ENCODE measurements around the gene ATG5.
"Not testable (repeated sequence)": the region's sequence is repeated elsewhere in the genome, so short reads cannot be mapped to it uniquely, and the experiment has no call there.

ATG5 gene

DNA sequence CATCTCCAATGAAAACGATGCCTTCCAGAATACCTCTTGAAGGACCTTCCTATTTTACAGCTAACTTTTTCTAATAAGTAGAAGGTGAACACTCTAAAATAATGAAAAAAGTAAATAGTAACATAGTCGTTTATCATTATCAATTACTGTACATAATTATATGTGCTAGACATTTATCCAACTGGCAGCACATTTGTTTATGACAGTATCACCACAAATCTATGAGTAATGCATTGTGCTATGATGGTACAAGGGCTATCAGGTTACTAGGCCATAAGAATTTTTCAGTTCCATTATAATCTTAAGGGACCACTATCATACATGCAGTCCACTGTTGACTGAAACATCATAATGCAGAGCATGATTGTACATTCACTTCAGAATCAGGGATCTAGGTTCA, 68.4 kb downstream of the ATG5 start:
- no peak for DNase-seq (ENCODE audit: low read depth)

DNA sequence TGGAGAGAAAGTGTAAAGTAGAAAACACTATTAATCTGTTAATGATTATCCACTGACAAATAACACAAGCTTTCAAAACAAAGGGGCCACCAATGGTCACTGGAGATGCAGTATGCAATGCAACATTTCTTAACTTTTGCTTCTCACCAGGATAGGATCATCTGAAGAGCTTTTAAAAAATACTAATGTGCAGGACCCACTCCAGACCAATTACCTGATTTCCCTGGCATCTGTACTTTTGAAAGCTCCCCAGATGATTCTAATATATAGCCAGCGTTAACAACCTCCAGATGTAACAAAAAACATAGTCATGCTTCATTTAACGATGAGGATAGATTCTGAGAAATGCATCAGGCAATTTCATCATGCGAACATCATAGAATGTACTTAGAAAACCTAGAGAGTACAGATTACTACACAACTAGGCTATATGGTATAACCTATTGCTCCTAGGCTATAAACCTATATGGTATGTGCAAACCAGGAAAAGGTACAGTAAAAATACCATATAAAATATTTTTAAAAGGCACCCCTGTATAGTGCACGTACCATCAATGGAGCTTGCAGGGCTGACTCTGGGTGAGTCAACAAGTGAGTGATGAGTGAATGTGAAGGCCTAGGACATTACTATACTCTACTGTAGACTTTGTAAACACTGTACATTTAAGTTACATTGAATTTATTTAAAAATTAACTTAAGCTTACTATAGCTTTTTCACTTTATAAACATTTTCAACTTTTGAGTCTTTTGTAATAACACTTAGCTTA, 69.2 kb downstream of the ATG5 start:
- peak; percentile 71 for DNase-seq (ENCODE audit: low read depth)

DNA sequence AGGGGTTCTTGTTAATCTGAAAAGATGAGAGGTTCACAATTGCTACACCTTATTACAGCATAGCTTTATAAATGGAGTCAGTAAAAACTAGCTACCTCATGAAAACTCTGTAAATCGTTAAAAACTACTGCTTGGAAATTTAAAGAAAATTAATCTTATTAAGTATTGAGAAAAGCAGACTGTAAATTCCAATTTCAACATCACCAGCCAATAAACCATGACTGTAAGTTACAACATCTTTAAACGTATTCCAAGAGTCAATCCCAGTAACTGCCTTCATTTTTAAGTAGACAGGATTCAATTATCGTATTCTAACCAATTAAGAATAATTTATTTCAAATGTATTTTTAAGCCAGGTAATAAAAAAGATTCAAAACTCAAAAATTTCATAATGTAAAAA, 70.3 kb downstream of the ATG5 start:
- no peak for DNase-seq (ENCODE audit: low read depth)

DNA sequence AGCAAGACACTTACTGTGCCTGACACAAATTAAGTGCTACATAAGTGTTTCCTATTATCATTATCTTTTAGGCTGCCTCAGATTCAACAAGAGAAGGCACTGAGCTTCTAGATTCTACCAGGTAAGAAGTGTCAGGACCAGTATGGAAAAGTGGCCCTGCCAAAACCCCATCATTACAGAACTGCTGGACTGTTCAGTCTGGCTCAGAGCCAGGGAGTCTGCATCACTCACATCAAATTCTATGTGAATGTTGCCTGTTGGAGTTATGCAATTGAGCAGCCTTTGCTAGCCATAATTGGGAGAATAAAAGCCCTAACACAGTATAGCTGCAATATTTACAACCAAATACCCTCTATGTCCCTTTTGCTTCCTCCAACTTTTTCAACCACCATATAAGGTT, 70.9 kb downstream of the ATG5 start:
- no peak for DNase-seq (ENCODE audit: low read depth)

DNA sequence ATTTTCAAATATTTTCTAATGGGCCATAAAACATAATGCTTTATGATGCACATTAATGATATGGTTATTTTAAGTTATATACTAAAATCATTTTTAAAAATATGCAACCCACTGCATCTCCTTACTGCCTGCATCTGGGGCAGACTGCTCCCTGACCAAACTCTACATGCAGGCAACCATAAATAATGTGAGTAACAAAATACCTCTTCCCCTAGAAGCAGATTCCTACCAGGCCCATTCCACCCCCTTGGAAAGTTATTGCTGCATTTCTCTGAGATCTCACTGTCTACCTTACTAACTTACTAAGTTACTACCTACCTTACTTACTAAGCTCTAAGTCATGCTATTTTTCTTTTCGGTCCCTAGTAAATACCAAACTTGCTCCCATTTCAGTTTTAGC, 71.8 kb downstream of the ATG5 start:
- DNase-seq (ENCODE audit: low read depth): no peak

DNA sequence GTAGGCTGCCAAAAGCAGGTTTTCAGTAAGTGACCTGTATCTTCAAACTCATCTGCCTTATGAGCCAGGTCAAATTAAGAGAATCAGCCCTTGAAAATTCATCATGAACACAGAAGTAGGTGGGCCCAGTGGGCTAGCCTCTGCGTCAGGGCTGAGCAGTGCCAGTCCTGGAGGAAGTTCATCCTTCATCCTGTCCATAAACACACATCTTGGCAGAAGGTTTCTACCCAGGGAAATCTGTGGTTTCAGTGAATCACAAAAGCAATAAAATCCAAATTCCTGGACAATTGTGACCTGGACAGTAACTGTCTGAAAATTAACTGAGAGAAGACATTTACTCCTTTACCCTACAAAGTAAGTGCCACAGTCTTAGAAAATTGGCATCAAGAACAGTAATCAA, 72.4 kb downstream of the ATG5 start:
- DNase-seq (ENCODE audit: low read depth): peak; percentile 84

DNA sequence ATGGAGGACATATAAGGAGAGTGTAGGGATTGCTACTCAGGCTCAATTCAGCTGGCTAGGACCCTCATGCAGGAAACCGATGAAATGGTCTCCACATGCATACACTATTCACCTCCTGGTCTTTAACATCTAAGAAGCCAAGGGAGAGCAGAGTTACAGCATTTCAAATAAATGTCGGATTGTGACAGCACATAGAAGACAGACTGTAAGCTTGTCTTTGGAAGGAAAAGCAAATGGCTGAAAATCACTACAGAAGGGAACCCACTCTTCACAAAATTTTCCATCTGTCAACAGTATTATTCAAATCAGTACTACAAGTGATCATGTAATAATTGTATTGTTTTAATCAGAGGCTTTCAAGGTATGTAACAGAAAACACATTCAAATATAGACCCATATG, 72.9 kb downstream of the ATG5 start:
- DNase-seq (ENCODE audit: low read depth): no peak

DNA sequence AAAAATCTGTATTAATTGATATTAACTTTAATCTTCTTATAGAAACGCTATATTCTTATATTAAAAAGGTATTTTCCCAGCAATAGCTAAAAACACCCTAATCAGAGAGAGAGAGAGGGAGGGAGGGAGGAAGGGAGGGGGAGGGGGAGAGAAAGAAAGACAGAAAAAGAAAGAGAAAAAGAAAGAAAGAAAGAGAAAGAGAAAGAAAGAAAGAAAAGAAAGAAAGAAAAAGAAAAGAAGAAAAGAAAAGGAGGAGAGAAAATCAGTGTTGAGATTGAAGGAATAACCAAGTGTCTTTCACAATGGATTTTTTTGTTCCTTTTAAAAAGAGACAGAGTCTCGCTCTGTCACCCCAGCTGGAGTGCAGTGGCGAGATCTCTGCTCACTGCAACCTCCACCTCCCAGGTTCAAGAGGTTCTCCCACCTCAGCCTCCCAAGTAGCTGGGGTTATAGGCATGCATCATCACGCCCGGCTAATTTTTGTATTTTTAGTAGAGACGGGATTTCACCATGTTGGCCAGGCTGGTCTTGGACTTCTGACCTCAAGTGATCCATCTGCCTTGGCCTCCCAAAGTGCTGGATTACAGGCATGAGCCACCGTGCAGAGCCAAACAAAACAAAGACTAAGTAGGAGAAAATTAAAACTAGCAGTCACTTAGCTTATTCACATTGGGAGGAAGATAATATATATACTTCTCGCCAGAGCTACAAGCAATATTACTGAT, 73.9 kb downstream of the ATG5 start:
- not testable (repeated sequence) for DNase-seq (ENCODE audit: low read depth)

DNA sequence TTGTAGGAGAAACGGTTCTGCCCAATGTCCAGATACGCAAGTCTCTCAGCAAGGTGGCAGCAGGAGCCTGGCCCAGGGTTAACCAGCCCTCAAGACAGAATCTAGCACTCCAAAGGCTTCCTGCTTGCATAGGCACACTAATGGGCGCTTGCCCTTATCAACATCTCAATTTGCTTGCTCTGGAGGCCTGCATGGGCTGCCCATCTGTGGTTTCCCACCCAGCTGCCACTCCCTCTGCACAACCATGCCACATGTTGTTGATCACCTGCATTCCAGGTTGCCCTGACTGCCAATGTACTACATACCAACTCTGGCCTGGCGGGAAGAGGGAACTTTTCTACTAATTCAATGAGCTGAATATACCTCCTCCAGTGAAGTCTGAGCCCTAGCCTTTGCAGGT, 74.6 kb downstream of the ATG5 start:
- no peak for DNase-seq (ENCODE audit: low read depth)

DNA sequence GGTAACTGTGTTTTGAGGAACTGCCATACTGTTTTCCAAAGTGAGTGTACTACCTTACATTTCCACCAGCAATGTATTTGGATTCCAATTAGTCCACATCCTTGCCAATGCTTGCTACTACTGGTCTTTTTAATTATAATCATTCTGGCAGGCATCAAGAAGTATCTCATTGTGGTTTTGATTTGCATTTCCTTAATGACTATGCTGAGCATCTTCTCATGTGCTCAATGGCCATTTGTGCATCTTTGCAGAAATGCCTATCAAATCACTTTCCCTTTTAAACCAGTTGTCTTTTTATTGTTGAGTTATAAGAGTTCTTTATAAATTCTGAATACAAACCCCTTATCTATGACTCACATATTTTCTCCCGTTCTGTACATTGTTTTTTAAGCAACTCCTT, 75.9 kb downstream of the ATG5 start:
- no peak for DNase-seq (ENCODE audit: low read depth)

DNA sequence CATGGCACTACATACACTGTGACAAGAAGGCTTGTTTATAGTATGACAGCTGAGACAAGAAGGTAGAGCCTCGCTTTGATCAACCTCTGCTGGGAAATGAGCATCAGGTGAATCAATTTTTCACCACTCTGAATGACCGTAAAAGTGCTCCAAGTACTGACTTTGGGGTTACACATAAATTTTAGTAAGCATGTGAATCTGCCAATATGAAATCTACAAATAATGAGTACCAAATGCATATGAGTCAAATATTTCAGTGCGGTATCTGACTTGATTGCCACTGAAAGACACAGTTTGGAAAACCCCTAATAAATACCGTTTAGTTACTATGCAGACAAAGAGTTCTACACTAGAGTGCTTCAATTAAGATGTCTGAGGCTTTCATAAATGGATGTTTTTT, 77.8 kb downstream of the ATG5 start:
- no peak for DNase-seq (ENCODE audit: low read depth)

DNA sequence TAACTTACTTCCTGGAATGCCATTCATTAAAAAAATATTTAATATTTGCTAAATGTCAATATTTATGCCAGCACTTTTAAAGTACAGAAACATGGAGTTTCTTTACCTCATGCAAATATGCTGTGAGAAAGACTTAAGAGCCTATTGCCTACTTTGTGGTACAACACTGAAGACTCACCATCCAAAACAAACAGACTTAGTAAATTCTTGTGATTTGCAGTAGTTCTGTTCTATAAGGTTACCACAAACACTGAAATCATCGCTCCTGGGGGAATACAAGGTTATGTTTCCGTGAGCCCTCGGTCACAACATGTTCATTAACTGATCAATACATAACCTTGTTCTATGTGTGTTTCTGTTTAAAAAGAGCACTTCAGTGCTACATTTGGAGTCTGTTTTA, 78.3 kb downstream of the ATG5 start:
- DNase-seq (ENCODE audit: low read depth): no peak

DNA sequence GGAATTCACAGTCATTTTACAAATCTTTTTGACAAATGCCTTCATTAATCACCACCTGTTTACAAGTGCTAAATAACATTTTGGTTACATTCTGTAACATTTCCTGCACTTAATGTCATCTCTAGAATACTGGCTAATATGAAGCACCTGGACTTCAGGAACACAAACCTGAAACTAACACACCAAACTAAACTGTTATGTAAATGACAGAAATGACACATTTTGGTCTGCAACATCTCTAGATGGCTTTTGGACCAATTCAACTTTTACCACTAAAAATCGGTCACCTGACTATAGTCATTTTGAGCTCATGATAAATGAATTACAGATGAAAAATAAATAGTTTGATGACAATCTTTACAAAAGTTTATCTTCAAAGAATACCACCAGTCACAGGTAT, 80.6 kb downstream of the ATG5 start:
- DNase-seq (ENCODE audit: low read depth): no peak

DNA sequence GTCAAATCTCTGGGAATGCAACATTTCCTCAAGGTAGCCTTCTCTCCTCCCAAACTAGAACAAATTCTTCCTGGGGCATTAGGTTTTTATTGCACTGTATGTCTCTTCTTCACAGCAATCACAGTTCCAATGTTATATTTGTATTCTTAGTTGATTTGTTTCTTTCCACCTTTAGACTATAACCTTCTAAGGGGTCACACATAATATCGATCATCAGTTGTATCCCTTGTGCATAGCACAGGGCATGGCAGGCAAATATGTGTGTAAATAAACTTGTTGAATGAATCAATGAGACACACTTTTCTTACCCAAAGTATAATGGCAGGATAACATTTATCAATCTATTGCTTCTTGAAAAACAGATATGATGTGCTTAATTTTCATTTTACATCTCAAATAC, 81.0 kb downstream of the ATG5 start:
- DNase-seq (ENCODE audit: low read depth): no peak

DNA sequence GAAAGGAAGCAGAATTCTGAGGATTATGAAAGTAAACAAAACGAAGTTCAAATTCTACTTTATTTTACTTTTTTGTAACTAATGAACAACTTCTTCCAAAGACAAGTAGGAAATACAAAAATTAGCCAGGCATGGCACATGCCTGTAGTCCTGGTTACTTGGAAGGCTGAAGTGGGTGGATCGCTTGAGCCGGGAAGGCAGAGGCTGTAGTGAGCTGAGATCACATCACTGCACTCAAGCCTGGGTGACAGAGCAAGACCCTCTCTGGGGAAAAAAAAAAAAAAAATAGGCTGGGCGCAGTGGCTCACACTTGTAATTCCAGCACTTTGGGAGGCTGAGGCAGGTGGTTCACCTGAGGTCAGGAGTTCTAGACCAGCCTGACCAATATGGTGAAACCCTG, 82.3 kb downstream of the ATG5 start:
- no peak for DNase-seq (ENCODE audit: low read depth)

DNA sequence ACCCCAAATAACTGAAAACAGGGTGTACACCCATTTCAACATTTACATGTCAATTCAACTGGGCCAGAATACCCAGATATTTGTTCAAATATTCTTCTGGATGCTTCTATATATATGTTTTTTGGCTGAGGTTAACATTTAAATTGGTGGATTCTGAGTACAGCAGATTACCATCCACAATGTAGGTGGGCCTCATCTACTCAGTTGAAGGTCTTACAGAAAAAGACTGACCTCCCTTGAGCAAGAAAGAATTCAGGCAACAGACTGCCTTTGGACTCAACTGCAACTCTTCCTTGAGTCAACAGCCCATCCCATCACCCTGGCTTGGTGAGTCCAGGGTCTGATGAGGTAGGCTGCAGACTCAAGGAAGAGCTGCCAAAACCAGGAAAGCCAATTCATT, 84.1 kb downstream of the ATG5 start:
- no peak for DNase-seq (ENCODE audit: low read depth)

DNA sequence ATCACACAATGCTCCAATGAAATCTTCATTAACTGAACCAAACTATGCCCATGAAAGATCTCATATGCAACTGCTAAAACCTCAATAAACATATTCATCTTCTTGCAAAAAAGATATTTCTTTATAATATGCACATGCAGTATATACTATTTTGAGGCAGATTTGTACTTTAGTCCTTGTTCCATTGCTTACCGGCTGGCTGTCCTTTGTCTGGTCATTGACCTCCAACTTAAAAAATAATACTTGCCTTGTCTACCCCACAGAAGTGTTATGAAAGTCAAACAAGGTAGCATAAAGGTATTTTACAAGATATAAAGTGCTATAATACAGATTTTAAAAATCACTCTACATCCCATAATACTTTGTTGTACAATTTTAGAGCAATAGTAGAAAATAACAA, 88.3 kb downstream of the ATG5 start:
- no peak for DNase-seq (ENCODE audit: low read depth)

DNA sequence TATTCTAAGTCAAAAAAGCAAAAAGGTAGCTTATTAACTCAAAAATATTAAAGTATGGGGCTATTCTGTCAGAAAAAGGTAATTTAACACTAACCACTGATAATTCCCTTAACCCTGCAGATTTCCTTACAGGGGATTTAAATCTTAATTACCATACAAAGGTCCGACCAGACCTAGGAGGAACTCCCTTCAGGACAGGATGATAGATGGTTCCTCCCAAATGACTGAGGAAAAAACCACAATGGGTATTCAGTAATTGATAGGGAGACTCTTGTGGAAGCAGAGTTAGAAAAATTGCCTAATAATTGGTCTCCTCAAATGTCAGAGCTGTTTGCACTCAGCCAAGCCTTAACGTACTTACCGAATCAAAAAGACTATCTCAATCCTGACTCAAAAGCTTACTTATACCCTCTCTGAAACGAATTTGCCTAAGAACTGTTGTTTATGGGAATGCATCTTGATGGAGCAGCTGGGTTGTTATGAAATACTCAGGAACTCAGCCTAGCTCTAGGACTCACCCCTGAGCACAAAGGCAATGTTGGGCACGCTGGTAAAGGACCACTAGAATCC, 95.6 kb downstream of the ATG5 start:
- not testable (repeated sequence) for DNase-seq (ENCODE audit: low read depth)

DNA sequence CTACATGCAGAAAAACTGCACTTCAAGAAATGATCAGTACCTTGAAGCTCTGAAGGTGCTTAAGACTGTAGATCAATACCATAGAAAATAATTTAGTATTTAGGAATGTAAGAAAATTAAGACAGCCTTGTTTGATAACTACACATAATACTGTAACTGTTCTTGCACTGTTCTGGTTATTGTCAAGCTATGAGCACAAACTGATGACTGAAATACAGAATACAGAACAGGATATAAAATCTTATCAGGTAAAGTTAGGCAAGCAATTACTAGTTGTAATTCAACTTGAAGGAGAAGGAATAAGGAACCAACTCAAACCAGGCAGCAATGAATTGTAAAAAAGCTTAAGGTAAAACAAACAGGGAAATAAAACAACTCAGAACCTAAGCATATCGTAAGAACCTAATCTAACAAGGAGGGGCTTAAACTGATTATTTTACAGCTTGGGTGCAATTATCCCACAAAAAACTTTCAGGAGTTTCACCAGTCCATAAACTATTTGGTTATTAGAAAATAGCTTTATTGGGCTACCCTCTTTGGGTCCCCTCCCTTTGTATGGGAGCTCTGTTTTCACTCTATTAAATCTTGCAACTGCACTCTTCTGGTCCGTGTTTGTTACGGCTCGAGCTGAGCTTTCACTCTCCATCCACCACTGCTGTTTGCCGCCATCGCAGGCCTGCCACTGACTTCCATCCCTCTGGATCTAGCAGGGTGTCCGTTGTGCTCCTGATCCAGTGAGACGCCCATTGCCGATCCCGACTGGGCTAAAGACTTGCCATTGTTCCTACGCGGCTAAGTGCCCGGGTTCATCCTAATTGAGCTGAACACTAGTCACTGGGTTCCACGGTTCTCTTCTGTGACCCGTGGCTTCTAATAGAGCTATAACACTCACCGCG, 97.7 kb downstream of the ATG5 start:
- DNase-seq (ENCODE audit: low read depth): no peak

DNA sequence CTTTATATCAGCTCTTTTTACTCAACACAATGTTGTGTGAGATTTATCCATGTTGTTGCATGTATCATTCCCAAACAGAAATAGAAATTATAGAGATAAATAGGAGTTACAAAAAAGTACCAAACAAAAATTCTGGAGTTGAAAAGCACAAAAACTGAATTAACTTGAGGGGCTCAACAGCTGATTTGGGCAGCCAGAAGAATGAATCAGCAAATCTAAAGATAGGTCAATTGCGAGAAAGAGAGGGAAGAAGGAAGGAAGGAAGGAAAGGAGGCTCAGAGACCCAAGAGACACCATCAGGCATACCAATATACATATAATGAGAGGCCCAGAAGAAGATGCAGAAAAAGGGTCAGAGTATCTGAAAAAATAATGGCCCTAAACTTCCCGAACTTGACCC, 98.9 kb downstream of the ATG5 start:
- DNase-seq (ENCODE audit: low read depth): no peak

DNA sequence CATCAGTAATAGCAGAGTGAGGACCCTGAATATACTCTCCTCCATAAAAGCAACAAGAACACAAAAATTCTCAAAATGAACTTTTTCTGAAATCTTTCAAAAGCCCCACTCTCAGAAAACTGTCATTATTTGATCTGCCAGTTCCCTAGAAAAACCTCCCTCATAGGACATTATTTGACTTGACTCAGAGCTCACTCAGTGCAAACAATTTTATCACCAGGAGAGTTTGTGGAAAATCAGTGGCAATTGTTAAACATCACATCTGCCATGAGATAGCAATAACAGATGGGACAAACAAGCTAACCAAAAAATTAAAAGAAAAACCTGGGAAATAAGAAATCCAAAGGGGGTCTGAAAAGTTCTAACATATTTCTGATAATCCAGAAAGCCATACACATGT, 100.0 kb downstream of the ATG5 start:
- no peak for DNase-seq (ENCODE audit: low read depth)

DNA sequence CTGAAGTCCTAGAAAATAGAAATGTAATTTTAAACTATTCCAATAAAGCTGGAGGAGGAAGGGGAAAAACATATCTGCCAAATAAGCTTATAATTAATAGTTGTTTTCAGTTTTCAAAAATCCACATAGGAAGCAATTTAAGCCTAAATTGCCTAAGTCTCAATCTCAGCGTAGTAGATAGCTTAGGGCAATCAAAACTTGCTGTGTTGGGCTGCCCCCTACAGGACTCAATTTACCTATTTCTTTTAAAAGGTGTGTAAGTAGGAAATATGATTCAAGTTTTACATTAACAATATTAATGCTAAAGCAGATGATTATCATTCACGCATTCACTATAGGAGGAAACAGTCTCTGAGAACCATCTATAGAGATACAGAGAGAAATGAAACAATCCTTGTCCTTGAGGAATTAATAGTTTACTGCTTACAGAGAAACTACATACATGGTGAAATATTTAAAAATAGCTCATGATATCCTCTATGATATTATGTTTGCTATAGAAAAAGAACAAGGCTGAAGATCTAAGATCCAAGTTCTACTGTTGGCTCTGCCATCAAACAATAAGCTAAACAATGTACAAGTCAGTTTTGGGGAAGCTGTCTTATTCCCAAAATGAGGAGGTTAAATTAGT, 102.1 kb downstream of the ATG5 start:
- DNase-seq (ENCODE audit: low read depth): peak; percentile 37

Measured in HS-5 (cell line).